ENCODE measurements around the gene NUP205.
"Not testable (repeated sequence)": the region's sequence is repeated elsewhere in the genome, so short reads cannot be mapped to it uniquely, and the experiment has no call there.

The NUP205 gene

DNA sequence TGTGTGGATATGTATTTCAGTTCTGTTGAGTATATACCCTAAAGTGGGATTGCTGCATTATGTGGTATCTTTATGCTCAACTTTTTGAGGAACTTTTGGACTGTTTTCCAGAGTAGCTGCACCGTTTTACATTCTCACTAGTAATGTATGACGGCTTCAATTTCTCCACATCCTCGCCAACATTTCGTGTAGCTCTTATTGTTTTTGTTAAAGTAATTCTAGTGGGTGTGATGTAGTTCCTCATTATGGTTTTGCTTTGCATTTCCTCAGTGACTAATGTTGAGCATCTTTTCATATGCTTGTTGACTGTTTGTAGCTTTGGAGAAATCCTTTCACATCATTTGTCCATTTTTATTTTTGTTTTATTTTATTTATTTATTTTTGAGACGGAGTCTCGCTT lies 109.1 kb downstream of the NUP205 start:
- DNase-seq (ENCODE audit: low spot score) = no peak

DNA sequence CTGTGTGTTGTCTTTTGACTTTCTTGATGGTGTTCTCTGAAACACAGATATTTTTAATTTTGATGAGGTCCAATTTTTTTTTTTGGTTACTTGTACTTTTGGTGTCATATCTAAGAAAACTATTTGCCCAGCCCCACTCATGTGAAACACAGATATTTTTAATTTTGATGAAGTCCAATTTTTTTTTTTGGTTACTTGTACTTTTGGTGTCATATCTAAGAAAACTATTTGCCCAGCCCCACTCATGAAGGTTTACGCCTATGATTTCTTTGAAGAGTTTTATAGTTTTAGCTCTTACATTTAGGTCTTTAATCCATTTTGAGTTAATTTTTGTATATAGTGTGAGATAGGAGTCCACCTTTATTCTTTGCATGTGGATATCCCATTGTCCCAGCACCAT lies 109.9 kb downstream of the NUP205 start:
- not testable (repeated sequence) for DNase-seq (ENCODE audit: low spot score)

DNA sequence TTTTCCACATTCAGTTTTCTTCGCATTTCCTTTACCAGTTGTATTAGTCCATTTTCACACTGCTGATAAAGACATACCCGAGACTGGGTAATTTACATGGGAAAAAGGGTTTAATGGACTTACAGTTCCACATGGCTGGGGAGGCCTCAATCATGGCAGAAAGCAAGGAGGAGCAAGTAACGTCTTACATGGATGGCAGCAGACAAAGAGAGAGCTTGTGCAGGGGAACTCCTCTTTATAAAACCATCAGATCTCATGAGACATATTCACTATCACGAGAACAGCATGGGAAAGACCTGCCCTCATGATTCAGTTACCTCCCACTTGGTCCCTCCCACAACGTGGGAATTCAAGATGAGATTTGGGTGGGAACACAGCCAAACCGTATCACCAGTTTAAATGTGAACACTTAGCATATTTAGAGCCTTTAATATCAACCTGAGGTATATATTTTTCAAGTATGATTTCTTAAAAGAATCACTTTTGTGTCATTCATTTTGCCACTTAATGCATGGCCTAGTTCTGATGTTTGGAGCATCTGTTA lies 111.2 kb downstream of the NUP205 start:
- DNase-seq (ENCODE audit: low spot score) = not testable (repeated sequence)

DNA sequence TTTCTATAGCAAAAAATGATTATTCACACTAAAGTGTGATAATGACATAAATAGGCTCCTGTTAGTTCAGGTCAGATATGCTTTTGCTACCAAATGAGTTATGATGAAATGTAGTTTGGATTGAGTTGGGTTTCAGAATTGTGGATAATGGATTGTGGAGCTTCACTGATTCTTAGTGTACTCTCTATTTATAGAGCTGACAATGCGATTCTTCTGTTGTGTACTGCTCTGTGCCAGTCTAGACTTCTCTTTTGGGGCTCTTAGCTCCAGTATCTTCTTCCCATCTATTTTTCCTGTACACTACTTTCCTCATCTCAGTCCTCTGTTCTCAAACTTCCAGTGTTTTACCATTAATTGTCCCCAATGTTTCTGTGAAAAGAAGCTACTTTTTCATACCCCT lies 112.1 kb downstream of the NUP205 start:
- DNase-seq (ENCODE audit: low spot score) = no peak

DNA sequence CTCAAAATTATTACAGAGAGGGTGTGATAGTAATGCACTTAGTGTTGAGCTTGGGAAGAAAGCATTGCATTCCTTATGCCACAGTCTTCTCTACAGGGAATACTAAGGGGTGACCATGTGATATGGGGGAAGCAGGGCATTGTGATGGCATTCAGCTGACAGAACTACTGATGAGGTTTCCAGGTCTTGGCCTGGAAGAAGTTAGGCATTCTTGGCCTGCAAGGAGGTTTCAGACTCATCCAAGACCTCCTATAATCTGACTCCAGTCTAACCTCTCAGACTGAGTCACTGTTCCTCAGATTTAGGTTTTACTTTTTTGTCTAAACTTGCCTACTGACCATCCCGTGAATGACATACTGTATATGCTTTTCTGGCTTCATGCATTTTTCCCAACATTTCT lies 112.5 kb downstream of the NUP205 start:
- no peak for DNase-seq (ENCODE audit: low spot score)

DNA sequence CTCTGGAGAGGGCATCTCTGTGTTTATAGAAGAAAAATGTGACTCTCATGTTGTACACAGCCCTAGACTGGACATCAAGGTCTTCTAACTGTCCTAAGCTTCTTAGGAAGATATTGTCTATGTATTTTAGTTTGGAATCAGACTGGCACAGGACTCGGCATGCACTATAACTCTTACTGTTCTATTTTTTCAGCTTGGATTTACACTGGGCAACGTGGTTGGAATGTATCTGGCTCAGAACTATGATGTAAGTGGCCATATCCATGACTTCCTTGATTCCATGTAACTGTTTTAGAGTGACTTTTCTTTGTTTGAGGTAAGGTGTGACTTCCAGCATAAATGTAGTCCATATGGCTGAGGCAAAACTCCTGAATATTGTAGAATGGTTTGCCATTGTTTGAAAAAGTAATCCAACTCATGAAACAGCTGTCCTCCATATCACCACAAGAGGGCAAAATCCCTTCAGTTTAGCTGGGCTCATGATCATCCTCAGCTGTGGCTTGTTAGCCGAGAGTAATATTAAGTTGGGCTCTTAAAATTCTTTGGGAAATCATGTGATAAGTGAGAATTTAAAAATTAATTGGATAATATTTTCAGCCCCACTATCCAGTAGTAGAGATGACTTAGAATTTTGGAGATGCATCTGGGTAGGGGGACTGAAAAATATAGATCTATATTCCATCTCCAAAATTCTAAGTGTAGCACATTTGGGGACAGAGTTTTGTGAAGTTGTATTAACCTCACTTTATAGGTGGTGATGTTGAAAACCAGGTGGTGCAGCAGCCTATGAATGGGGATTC lies 115.0 kb downstream of the NUP205 start:
- DNase-seq (ENCODE audit: low spot score) = peak; percentile 35

DNA sequence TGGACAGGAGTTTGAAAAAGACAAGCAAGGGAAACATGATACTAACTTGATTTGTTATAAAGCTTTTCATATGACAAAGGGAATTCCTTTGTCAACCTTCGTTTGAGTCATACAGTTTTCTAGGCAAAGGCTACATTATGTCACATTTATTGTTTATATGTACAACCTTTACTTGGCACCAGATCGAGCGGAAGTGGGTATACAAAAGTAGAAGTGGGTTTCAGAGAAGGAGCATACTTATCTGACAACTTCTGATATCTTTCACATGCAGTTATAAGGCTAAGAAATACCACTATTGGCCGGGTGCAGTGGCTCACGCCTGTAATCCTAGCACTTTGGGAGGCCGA lies 115.6 kb downstream of the NUP205 start:
- no peak for DNase-seq (ENCODE audit: low spot score)

DNA sequence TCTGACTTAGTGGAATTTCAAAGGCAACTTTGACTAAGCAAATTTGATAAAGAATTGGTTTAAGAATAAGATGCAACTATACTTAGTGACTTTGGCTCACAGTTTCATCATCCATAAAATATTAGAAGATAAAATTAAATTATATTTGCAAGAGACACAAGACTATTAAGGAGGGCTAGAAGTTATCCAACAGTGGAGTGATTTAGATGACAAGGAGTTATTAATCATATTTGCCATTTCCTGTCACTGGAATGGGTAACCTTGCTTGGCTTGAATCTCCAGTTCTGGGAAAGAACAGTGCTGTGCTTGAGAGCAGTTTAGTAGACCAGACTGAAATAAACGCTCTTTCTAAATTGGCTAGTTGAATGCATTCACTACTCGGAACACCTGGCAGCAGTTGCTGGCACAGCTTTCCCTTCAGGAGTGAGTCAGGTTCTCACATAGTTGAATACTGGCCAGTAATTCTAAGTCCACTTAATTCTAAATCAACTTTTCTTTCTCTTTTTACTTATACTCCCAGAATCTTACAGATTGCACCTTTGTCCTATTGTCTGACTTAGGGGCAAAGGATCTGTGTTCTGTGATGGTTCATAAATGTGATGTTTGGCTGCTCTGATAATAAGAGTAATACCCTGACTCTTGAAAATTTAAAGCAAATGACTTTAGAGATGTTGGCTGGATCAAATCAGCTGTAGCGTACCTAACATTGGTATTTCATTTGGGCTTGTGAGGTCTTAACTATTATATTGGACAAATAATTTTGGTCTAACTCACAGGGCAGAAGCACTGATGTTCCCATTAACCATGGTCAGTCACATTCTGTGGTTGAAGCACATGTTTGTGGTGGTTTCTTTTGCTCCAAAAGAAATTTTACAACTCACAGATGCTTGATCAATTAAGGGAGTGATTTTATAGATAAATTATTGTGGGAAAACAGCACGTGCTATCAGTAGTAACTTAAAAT lies 121.2 kb downstream of the NUP205 start:
- no peak for DNase-seq (ENCODE audit: low spot score)

DNA sequence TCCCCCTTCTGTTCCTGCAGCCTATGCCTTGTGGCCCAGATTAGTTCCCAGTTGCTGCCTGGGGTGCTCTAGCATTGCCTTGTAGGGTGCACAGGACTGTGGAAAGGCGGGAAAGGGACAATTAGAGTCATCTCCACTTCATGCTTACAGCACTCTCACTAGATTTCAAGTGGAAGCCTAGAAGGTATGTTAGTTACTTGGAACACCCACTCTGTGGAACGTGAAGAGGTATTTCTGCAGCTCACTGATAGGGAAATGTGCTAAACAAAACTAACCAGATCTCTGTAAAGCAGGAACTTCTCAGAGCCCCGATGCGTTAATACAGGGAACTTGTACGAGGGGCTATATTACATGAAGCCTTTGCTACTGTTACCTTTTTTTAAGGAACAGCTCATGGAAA lies 124.0 kb downstream of the NUP205 start:
- DNase-seq (ENCODE audit: low spot score) = no peak

DNA sequence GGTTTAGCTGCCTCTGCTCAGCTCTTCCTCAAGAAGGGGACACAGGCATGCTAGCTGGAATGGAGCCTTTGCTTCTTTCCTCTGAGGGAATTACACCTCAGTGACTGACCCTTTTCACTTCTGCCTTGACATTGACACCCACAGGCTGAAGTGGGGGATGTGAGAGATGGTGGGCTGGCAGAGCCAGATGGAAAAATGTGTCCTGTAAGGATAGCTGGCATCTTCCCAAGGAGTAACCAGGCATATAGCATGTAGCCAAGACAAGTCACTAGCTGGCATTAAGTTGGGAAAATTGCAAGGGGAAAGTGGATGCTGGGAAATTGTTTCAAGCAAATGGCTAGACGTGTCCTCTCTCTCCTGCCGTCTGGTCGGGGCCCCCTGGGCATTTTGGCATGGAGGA lies 124.5 kb downstream of the NUP205 start:
- no peak for DNase-seq (ENCODE audit: low spot score)

DNA sequence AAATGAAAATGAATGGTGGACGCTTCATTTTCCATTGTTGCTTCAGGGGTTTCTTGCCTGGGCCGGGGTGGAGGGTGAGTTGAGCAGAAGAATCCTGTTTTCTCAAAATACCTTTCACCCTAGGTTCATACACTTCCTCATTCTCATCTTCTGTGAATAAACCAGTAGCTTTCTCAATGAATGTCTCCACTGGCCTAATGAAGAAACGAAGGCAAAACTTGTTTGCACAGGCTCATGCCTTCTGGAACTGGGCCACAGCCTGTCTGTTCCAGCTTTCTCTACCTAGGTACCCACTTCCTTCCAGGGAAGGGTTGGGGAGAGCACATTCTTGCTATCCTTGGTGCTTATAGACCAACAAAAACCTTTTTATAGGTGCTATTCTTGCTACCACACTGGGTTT lies 125.9 kb downstream of the NUP205 start:
- no peak for DNase-seq (ENCODE audit: low spot score)

DNA sequence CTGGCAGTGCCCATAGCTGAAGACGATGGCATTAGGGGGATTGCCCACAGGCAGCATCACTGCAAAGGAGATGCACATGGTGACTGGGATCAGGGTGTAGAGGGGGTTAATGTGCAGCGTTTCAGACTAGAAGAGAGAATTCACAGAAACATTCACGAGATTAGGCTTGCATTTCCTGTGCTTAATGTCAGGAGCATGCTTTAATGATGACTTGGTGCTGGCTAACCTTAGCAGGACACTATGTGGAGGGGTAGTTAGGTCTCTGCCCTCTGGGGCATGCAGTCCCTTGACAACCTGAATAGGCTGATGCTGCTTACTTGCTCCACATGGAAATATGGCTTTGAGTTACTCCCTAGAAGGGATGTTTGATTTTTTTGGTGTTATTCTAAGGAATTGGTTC lies 126.4 kb downstream of the NUP205 start:
- no peak for DNase-seq (ENCODE audit: low spot score)

DNA sequence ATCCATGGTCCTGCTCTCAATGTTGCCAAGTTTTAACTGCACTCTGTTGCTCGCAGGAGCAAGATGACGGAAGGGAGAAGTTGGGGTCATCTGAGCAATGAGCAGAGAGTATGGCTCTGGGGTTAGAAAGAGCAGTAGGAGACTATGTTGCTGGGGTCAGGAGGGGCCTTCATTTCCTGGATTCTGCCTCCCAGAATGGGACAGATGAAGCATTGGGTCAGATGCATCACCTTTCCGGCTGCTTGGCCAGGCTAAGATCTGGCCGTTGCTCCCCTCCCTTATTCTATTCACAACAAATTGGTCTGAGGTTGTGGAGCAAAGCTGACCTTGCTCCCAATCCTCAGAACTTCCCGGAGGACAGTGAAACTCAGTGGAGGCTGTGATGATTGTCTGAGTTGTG lies 127.0 kb downstream of the NUP205 start:
- DNase-seq (ENCODE audit: low spot score) = no peak

DNA sequence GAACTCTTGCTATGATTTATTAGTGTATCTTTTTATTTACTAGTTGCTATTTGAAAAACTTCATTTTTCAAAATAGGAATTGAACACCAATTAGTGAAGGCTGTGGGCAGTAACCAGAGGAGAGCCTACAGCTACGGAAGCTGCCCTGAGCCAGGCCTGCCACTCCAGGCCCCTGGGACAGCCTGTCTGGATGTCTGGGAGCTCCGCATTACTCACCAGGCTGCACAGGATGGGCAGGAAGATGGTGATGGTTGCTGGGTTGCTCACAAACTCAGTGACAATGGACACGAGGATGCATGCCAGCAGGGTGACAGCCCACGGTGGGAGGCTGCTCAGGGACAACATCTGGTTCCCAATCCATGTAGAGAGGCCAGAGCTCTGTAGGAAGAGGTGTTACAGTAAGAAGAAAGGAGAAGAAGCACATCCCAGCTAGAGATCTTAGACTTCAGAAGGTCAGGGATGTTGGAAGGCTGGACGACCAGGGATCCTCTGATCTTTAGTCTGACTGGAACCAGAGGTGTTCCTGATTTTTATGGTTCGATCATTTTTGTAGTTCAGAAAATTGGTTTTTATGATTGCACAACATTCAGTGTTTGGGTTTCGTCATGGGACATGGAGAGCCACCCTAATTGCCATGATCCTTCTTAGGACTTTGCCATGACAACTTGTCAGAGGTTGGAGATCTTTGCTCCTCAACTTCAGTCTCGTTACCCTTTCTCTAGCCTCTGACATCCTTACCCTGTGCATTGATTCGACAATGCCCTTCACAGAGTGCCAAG lies 127.8 kb downstream of the NUP205 start:
- DNase-seq (ENCODE audit: low spot score) = no peak

DNA sequence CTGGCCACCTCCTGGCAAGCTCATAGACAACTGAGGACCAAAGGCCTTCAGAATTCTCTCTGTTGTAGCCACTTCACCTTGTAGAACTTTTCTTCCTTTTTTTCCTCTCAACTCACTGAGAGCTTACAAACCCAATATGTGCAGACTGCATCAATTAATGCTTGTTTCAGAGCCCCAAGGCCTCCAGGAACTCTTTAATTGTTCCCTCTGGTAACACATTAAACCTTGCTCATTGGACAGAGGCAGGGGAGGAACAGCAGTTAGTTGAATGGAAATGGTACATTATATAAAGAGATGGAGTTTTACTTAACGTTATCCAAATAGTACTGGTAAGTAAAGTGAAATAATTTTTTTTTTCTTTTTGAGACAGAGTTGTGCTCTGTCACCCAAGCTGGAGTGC lies 129.7 kb downstream of the NUP205 start:
- no peak for DNase-seq (ENCODE audit: low spot score)

DNA sequence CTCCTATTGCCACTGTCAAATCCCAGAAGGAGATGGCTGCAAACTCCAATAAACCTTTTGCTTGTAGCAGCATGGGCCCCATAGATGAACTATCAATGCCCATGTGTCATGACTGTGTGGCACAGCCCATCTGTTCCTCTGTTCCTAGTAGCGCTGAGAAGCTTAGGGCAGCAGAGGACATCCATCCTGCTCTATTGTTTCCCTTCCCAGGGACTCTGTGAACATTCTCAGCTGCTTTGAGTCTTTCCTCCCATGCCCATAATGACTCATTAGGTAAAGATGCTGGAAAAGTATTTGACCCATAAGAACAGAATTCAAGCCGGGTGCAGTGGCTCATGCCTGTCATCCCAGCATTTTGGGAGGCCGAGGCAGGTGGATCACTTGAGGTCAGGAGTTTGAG lies 132.8 kb downstream of the NUP205 start:
- DNase-seq (ENCODE audit: low spot score) = no peak

DNA sequence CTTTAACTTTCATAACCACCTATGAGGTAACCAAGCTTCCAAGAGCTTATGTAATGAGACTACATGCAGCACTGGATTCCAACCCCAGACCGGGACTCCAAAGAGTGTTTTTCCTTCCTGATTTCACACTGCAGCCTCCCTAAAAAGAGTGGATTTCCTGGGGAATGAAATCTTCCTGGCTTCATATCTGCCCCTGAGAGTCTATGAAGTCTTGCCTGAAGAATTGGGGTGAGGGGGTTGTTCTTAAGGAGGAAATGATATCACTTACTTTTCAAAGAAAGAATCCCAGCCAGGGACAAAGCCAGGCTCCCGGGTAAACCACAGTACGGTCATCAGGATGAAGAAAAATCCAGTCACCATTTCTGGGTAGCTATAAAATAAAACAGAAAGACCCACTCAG lies 134.3 kb downstream of the NUP205 start:
- no peak for DNase-seq (ENCODE audit: low spot score)

DNA sequence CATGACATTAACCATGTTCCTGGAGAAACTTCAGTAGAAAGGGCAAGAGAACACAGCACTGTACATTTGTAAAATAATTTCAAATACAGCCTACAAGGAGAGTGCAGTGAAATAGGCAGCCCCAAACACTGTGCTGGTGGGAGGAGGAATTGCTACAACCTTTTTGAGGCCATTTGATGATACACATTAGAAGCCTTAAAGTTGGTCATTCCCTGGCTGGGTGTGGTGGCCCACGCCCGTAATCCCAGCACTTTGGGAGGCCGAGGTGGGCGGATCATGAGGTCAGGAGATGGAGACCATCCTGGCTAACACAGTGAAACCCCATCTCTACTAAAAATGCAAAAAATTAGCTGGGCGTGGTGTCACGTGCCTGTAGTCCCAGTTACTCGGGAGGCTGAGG lies 134.9 kb downstream of the NUP205 start:
- DNase-seq (ENCODE audit: low spot score) = not testable (repeated sequence)

DNA sequence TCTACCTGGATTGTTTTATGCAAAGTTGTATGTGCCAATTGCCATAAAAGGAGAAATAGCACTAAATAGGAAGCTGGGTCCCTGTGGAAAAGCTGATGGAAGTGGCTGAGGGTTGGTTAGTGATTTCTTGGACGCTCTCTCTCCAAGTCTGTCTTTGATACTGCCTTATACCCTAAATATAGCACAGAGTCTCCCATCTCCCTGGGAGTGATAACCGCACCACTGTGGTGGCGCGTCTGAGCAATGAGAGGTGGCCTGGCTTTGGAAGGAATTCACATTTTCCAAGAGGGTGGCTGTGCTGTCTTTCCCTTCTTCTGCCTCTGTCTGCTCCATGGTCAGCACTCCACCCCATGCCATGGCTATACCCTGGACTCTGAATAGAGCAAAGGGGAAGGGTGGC lies 135.8 kb downstream of the NUP205 start:
- DNase-seq (ENCODE audit: low spot score) = no peak

DNA sequence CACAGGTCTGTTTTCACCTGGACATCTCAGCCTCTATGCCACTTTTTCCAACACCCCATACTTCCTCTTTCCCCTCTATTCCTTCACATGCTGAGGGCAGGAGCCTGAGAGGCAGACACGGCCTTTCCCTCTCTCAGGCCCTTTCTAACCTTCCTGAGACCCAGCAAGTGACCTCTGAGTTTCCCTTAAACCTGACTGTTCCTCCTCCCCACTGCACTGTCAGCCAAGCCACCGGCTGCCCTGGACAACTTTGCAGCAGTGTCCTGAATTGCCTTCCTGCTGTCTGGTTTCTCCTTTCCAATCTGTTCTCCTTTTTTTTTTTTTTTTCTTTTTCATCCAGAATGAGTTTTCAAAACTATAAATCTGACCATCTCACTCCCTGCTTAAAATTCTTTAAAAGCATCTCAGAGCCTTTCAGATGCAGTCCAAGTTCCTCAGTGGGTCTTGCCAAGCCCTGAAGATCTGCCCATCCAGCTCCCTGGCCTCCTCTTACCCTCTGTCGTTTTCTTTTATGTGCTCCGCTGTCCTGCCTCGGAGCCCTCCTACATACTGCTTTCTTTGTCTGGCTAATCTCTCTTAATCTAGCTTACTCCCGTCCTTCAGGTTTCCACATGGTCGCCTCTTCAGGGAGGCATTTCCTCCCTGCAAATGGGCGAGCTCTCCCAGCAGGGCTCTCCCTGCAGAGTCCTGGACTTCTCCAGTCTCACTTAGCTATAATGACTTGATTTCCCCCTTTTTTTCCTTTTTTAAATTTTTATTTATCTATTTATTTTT lies 139.7 kb downstream of the NUP205 start:
- DNase-seq (ENCODE audit: low spot score) = no peak
